Stimulated activated CD4-positive, alpha-beta T cell treated with anti-CD3 and anti-CD28 coated beads, TNF-alpha, amount 100 ng/mL, for 48 hours (primary cell): ENCODE data around the gene CDC42BPB.

Source experiments
- DNase-seq, 3 donors: peaks; one replicate each; pipeline ENCODE4 v3.0.0-alpha.2; 2020; ENCODE audit warnings: low read depth in 3 of 3

The CDC42BPB gene

DNA sequence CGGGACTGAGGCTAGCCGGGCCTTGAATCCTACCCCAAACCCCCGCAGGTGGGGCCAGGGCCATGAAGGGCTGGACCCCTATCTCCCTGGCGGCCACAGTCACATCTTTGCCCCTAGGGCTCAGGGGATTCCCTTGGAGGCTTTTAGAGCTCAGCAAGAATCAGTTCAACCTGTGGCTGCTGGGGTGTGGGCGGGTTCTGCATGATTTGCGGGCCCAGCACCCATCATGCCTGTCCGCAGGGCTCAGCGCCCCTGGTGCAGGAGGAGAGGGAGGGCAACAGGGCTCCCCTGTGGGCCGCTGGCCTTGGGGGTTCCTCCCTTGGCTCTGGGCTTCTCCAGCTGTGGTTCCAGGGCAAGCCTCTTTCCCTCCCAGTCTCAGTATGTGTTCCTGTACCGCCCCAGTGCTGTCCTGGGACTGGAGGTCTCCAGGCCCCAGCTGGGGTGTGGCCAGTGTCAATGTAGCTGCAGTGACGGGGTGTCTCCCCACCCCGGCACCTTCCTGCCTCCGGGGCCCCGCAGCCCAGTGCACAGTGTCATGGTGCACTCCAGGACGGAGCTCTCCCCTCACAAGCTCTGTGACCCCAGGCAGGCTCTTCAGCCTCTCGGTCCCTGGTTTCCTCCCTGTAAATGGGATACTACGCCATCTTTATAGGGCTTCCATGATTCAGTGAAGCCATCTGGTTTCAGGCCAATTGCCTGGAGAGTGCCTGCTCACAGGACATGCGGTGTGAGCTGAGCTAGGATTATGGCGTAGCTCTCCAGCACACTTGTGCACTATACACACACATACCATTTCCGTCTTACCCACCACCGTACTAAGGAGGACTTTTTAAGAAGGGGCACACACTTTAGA, 16.8 kb upstream of the CDC42BPB start:
- DNase-seq = no peak

DNA sequence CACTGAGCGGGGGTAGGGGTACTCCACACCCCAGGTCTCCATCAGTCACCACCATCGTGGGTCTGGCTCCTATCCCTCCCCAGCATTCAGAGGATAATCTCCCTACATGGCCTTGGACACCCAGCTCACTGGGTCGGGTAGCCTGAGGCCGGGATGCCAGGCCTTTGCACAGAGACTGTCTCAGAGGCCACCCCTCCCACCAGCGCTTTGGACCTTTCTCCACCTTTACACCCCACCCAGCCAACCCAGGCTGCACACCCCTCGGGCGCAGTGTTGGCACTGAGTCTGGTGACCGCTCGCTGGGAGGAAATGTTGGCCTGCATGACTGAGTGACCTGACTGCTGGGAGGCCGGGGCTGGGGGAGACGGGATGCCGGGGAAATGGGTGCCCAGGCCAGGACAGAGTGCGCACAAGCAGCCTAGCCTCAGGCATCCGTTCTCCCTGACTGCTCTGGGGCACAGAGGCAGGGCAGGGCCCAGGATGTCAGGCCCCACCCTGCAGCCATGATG, 16.1 kb upstream of the CDC42BPB start:
- no peak for DNase-seq

DNA sequence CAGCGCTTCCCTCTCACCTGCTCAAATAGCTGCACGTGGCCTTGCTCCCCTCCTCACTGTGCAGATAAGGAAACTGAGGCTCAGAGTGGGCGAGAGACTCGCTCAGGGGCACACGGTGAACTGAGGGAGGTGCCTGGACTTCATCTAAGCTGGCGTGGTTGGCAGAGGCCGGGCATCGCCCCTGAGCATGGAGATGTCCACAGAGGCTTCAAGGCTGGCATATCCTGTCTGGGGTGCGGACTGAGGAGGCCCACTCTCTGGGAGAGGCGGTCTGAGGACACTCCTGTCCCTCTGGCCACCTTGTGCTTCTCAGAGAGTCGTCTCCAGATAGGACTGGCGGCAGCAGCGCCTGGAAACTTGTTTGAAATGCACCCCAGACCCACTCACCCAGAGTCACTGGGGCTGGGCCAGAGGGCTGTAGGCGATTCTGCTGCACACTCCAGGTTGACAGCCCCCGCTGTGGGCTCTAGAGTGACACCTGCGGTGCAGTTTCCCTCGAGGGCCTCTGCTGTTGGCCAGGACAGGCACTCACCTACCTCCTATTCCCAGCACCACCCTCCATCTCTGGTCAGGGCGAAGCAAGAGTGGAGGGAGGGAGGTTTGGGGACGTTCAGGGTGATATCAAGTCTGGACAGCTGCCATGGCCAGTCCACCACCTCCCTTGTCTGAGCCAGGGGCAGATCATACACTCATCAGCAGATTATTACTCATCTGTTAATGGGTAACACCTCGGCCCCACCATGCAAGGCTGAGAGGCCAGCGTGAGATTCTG, 15.4 kb upstream of the CDC42BPB start:
- no peak for DNase-seq

DNA sequence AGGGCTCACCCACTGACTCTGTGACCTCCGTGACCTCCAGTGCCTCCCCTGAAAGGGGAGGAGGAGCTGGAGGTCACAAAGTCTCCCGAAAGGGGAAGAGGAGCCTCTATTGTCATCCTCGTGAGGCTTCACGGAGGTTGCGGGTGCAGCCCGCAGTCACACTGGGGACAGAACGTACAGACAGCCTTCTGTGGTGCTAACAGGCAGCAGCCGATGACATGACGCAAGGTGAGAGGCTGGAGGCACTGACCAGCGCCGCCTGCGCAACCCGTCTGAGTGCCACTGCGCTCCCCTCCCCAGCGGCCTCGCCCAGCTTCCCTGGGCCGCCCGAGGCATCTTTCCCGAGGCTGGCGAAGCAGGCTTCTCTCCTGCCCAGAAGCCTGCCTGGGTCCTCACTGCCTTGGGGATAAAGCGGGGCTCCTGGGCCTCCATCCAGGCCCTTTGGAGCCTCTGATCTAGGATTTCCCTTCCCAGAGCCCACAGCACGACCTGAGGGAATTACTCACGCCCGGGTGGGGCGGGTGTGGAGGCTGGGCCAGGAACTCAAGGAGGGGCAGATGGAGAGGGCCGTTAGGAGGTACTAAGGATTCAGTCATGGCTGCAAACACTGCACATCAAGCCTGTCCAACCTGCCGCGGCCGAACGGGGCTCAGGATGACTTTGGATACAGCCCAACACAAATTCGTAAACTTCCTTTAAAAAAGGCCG, 14.3 kb upstream of the CDC42BPB start:
- no peak for DNase-seq

DNA sequence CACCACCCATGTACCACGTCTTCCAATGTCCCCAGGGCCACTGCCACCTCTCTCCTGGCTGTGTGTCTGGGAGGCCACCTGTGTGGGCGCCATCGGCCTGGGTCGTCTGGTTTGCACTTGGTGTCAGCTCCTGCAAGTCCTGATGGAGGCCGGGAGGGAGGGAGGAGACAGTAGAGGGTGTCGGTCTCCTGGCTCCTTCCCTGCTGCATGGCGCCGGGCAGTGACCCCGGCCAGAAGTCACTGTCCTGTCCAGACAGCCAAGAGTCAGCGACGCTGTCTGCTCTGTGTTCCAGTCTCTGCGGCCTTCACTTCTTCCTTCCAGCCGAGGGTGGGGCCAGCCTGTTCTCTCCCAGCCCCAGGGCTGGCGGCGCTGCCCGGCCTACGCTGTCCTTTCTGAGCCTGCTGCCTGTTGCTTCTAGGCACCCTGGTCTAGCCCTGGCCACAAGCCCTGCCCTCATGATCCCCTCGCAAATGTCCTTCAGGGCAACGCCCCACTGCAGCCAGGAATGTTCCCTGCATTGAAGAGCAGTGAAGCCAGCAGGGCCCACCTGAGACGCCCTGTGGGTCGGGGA, 13.7 kb upstream of the CDC42BPB start:
- DNase-seq = no peak

DNA sequence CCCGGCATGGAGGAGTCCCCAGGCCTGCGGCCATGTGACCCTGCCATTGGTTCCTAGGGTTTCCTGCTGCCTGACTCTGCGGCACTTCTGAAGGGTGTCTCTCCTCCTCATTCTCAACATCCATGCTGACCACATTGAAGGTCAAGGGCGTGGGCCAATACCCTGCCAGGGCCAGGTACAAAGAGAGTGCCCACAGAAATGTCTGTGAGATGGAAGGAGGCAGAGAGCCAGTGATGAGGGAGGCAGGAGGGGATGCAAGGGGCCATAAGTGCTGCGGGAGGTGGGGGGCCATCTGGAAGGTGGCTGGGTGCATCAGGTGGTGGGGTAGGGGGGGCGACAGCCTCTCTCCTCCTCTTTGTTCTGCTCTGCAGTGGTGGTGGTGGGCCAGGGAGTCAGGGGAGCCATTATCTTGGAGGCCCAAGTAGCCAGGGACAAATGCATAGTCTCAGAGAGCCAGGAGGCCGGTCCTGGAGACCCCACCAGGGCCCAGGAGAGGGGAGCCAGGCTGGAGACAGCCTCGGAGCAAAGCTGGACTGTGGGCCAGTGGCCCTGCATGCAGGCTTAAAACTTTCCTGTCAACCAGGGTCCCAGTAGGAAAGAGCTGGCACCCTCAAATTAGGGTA, 13.0 kb upstream of the CDC42BPB start:
- no peak for DNase-seq

DNA sequence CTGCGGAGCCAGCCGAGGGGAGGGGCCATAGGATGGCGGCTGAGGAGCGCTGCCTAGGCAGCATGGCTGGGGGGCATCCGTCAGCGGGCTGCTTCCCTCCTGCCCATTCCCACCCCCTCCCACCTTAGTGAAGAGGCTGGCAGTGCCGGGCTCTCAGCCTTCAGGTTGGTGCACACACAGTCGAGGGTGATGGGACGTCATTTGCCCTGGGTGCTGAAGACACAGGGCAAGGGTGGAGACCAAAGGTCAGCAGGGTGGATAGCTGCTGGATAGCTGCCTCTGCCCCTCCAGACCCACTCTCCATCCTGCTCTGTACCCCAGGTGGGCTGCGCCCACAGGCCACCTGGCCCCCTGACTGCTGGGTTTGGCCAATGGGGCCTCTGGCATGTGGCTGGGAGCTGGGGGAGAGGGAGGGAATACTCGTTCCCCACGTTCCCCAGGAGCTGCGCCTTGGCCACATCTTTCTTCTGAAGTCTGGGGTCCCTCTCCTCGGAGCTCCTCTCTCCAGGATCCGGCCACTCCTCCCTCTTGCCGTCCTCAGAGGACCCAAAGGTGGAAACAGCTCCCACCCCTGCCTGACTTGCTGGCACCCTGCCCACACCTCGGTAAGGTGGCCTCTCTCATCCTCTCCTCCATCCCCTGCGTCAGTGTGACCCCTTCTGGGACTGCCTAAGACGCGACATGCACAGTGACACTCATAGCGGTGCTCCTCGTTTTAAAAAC, 11.2 kb upstream of the CDC42BPB start:
- no peak for DNase-seq

DNA sequence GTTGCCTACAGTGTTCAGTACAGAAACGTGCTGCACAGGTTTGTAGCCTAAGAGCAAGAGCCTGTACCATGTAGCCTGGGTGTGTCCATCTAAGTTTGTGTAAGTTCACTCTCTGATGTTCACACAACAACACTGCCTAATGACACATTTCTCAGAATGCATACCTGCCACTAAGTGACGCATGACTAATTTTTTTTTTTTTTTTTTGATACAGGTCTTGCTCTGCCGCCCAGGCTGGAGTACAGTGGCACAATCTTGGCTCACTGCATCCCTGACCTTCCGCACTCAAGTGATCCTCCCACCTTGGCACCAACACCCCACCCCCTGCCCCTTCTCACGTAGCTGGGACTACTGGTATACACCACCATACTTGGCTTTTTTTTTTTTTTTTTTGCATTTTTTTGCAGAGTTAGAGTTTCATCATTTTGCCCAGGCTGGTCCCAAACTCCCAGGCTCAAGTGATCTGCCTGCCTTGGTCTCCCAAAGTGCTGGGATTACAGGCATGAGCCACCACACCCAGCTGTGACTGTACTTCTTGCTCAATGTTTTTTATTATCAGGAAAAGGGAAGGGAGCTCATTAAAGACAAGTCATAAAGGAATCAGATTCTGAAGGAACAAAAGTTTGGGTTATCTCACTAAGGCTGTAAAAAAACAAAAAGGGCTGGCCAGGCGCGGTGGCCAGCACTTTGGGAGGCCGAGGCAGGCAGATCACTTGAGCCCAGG, 10.0 kb upstream of the CDC42BPB start:
- DNase-seq = no peak

DNA sequence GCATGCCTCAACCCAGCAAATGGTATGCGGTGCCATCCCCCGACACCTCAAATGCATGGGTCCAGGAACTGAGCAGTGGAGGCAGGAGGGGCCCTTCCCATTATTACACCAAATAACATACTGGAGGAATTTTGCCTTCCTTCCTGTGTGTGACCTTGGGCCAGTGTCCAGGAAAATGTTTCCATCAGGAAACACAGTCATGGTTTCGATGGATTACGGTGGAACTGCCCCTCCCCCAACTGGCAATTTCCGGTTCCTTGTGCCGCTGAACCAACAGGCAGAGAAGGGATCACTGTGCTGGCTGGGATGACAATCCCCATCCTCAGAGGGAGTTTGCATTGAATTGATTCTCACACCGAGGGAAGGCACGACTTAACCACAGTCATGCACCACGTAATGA, 9.1 kb upstream of the CDC42BPB start:
- DNase-seq = no peak

DNA sequence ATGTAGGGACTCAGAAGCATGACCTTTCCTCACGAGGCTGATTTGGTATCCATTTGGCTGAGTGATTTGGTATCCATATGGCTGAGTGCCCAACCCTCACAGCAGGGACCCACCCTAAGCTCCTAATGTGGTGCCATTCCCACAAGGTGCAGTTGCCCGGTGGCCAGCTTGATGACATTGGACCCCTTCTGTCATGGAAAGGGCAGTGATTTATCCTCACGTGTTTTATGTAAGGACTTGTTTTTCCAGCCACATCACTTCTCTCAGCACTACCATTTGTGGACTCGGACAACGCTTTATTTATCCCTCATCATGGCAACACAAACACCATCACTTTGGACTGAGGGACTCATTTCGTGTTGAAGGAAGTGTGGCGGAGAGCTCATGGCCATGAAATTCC, 8.5 kb upstream of the CDC42BPB start:
- no peak for DNase-seq

DNA sequence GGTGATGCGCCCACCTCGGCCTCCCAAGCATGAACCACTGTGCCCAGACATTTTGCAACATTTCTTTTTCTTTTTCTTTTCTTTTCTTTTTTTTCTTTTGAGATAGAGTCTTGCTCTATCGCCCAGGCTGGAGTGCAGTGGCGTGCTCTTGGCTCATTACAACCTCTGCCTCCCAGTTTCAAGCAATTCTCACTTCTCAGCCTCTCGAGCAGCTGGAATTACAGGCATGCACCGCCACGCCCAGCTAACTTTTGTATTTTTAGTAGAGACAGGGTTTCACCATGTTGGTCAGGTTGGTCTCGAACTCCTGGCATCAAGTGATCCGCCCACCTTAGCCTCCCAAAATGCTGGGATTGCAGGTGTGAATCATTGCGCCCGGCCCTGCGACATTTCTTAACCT, 7.6 kb upstream of the CDC42BPB start:
- no peak for DNase-seq

DNA sequence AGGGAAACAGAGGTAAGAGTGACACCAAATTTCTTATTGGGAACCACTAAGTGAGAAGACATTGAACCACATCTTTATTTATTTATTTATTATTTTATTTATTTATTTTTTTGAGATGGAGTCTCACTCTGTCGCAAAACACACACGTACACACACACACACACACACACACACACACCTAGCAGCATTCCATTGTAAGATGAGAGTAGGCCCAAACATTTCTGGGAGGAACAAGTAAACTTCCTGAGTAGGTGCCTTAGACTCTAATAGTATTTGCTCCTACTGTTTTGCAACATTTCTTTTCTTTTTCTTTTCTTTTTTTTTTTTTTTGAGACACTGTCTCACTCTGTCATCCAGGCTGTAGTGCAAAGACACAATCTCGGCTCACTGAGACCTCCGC, 7.1 kb upstream of the CDC42BPB start:
- DNase-seq = no peak

DNA sequence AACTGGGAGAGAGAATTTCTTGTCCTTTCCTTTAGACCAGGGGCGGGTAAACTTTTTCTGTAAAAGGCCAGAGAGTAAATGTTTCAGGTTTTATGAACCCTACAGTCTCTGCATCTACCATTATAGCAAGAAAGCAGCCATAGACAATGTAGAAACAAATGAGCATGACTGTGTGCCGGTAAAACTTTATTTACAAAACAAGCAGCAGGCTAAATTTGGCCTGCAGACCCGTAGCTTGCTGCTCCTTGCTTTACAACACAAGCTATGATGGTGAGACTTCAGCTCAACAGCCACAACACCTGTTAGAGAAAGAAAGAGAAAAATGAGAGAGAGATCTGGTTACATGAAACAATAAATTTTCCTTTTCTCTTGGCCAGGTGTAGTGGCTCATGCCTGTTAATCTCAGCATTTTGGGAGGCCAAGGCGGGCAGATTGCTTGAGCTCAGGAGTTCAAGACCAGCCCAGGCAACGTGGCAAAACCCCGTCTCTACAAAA, 4.2 kb upstream of the CDC42BPB start:
- DNase-seq = no peak

DNA sequence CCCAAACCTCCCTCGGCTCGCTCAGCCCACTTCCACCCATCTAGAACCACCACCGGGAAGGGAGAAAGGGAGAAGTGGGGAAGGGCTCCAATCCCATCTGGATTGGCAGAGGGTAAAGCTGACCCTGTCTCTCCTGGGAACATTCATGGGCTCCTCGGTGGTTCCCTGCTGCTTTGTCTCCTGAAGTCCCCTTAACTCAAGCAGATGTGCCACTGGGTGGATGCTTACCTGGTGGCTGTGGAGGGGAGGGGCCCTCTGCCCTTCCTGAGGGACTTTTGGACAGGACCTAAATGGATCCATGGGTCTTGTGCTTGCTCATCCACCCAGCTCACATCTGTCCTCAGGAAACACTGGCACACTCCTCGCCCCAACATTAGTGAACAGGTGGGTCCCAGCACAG, 2.2 kb upstream of the CDC42BPB start:
- DNase-seq = no peak

DNA sequence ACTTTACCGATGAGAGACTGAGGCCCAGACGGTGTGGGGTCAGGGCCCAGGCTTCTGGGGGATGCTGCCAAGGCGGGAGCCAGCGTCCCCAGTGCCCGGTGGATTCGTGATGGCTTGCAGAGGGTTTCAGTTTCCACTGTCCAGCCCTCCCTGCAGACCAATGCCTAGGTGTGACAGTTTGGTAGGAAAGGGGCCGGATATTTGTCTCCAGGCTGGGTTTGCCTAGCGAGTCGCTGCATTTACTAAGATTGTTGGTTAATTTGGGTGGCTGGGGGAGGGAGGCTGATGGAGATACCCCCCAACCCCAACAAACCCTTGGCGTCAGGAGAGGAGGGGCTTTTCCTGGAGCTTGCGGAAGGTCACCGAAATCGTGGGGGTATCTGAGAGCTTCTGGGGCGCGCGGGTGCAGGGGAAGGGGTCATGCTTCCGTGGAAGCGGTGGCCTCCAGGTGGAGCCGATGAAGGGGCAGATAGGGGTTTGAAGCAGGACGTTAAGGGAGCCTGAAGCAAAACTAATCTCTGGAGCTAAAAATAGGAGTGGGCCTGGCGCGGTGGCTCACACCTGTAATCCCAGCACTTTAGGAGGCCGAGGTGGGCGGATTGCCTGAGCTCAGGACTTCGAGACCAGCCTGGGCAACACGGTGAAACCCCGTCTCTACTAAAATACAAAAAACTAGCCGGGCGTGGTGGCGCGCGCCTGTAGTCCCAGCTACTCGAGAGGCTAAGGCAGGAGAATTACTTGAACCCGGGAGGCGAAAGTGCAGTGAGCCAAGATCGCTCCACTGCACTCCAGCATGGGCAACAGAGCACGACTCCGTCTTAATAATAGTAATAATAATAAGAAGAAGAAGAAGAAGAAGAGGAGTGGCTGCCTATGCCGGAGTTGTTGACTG, 1.1 kb upstream of the CDC42BPB start:
- no peak for DNase-seq

DNA sequence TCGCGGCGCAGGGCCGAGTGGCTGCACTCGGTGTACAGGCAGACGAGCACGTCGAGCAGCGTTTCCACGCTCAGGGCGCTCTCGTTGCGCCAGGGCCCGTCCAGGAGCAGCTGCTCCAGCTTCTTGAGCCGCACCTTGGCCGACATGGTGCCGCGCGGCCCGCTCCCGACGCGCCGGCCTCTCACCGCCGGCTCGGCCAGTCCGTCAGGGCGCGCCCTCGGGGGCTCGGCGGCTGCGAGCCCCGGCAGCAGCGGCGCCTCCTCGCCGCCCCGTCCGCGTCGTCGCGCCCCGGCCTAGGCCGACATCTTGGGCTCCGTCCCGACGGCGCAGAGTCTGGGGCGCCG, 349 bp downstream of the CDC42BPB start:
- DNase-seq = no peak

DNA sequence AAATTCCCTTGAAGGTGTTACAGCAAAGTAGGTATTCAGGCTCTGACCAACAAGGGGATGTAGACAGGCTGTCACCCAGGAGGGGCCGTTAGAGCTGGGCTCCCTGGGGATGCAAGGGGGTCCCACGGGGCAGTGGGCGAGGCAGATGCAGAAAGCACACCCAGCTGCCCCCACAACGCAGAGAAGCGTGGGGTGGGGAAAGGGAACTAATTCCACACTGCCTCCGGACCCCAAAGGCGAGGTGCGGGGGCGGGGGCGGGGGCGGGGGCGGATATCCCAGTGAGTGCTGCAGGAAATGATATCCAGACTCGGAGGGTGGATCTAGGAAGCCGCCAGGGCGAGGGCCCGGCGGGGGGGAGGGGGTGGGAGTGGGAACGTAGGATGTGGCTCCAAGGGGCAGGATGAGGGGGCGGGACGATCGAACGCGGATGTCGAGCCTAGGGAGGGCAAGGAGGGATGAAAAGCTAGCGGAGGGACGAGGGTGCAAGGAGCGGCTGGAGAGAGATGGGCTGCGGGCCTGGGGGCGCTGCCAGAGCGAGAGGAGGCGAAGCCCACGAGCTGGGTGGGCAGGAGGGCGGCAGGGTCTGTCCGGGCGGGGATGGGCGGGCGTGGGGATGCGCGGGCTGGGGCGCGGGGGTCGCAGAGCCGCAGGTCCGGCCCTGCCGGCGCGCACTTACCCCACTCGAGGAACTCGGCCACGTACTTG, 874 bp downstream of the CDC42BPB start:
- no peak for DNase-seq

DNA sequence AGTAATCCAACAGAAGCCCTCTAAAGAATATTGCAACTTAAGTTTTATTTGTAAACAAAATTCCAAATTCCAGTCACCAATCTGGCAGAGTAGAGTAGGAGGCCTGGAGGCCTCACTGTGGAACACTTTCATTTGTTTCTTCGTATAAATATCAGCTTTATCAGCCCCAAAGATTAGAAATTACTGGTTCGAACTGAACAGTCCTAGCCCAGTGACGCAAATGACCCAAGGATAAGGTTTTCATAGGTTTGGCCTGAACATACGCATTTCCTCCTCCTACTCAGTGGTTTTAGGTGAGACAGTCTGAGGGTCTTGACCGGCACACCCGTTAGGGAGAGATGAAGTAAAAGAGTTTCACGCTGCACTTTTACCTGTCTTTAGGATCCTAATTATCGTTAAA, 1.7 kb downstream of the CDC42BPB start:
- no peak for DNase-seq

DNA sequence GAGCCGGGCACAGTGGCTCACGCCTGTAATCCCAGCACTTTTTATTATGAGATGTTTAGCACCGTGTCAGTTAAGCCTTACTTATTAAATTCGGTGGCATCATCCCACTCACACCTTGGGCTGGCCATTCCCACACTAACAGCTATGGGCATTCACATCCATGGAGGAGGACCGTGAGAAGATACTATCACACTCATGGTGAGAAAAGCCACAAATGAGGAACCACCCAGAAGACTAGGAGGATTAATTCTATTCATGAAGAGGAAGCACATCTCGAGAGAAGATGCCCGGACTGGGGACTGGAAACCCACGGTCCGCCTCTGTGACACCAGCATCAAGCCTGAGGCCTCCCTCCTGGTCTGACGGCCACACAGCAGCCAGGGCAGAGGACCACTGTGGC, 4.9 kb downstream of the CDC42BPB start:
- no peak for DNase-seq
